ENCODE results near the gene SLC7A1.

DNA sequence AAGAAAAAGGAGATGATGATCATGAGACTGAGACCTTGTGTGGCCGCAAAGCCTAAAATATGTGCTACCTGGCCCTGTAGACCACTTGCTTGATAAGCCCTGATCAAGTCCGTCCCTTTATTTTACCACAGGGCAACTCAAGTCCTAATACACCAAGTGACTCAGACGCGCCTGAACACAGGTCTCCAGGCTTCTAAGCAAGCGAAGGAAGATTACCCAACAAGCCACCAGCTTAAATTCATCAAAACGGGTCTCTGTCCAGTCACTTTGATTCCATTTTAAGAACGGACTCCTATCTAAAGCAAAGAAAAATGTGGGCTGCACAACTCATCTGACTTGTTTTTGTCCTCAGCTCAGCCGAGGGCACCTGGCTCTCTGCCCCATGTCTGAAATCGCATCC, 26.8 kb downstream of the SLC7A1 start:
- TF ChIP-seq, protein P1, sequence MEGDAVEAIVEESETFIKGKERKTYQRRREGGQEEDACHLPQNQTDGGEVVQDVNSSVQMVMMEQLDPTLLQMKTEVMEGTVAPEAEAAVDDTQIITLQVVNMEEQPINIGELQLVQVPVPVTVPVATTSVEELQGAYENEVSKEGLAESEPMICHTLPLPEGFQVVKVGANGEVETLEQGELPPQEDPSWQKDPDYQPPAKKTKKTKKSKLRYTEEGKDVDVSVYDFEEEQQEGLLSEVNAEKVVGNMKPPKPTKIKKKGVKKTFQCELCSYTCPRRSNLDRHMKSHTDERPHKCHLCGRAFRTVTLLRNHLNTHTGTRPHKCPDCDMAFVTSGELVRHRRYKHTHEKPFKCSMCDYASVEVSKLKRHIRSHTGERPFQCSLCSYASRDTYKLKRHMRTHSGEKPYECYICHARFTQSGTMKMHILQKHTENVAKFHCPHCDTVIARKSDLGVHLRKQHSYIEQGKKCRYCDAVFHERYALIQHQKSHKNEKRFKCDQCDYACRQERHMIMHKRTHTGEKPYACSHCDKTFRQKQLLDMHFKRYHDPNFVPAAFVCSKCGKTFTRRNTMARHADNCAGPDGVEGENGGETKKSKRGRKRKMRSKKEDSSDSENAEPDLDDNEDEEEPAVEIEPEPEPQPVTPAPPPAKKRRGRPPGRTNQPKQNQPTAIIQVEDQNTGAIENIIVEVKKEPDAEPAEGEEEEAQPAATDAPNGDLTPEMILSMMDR (IDR thresholded peaks at IDR 0.05), result no peak
- TF ChIP-seq POLR2A (IDR thresholded peaks at IDR 0.05), result no peak
- no peak for TF ChIP-seq EP300 (IDR thresholded peaks at IDR 0.05)

Data from upper lobe of left lung (tissue), 4 donors.